AG10803 (cell line): ENCODE measurements around the gene CENPT.

Source experiments
- DNase-seq: peaks from one replicate; pipeline ENCODE4 v3.0.0; 2010; ENCODE audit warnings: low read depth
- H3K4me3 ChIP-seq: 2 replicates; pipeline ENCODE4 v1.5.1; 2011; ENCODE audit warnings: mild to moderate bottlenecking, low read length, control low read depth
- TF ChIP-seq, protein P1 (sequence below): conservative IDR thresholded peaks from 2 replicates; pipeline ENCODE4 v1.5.1; 2011; ENCODE audit warnings: mild to moderate bottlenecking, low read length, control low read depth, inconsistent platforms

CENPT gene

DNA sequence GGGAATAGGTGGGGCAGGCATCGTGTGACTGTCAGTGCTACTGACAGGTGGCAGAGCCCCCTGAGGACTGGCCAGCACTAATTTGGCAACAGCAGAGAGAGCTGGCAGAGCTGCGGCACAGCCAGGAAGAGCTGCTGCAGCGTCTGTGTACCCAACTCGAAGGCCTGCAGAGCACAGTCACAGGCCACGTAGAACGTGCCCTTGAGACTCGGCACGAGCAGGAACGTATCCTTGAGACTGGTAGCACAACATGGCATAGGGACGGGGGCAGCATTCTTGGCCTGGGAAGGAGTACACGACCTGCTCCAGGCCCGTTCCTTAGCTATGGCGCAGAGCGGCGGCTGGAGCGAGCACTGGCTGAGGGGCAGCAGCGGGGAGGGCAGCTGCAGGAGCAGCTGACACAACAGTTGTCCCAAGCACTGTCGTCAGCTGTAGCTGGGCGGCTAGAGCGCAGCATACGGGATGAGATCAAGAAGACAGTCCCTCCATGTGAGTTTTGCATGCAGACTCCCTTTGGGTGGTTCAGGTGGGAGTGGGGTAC lies 34.2 kb upstream of the CENPT start:
- TF ChIP-seq, protein P1, sequence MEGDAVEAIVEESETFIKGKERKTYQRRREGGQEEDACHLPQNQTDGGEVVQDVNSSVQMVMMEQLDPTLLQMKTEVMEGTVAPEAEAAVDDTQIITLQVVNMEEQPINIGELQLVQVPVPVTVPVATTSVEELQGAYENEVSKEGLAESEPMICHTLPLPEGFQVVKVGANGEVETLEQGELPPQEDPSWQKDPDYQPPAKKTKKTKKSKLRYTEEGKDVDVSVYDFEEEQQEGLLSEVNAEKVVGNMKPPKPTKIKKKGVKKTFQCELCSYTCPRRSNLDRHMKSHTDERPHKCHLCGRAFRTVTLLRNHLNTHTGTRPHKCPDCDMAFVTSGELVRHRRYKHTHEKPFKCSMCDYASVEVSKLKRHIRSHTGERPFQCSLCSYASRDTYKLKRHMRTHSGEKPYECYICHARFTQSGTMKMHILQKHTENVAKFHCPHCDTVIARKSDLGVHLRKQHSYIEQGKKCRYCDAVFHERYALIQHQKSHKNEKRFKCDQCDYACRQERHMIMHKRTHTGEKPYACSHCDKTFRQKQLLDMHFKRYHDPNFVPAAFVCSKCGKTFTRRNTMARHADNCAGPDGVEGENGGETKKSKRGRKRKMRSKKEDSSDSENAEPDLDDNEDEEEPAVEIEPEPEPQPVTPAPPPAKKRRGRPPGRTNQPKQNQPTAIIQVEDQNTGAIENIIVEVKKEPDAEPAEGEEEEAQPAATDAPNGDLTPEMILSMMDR: no peak

DNA sequence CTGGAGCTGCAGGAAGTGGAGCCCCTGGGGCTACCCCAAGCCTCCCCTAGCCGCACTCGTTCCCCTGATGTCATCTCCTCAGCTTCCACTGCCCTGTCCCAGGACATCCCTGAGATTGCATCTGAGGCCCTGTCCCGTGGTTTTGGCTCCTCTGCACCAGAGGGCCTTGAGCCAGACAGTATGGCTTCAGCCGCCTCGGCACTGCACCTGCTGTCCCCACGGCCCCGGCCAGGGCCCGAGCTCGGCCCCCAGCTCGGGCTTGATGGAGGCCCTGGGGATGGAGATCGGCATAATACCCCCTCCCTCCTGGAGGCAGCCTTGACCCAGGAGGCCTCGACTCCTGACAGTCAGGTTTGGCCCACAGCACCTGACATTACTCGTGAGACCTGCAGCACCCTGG lies 33.1 kb upstream of the CENPT start:
- no peak for DNase-seq
- TF ChIP-seq, protein P1: no peak
- no peak overlapping the region for H3K4me3 ChIP-seq

More for the DNA sequence above, 34.2 kb upstream of the CENPT start:
- no peak overlapping the region for H3K4me3 ChIP-seq
- no peak for DNase-seq

- TF ChIP-seq, protein P1: no peak
- no peak overlapping the region for H3K4me3 ChIP-seq
- DNase-seq: no peak
Observed at GRCh38 chr16:67879936-67880335, 32.4 kb upstream of the CENPT start.

DNA sequence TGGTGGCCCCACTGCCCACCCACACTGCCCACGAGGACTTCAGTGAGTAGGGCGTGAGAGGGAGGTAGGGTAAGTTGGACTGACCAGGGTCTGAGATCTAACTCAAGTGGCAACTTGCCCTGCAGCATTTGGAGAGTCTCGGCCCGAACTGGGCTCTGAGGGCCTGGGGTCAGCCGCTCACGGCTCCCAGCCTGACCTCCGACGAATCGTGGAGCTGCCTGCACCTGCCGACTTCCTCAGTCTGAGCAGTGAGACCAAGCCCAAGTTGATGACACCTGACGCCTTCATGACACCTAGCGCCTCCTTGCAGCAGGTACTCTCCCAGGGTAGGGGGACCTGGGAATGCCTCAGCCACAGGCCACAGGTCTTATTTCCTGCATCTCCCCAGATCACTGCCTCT lies 32.0 kb upstream of the CENPT start:
- TF ChIP-seq, protein P1: no peak
- no peak for DNase-seq
- H3K4me3 ChIP-seq: no peak overlapping the region

DNA sequence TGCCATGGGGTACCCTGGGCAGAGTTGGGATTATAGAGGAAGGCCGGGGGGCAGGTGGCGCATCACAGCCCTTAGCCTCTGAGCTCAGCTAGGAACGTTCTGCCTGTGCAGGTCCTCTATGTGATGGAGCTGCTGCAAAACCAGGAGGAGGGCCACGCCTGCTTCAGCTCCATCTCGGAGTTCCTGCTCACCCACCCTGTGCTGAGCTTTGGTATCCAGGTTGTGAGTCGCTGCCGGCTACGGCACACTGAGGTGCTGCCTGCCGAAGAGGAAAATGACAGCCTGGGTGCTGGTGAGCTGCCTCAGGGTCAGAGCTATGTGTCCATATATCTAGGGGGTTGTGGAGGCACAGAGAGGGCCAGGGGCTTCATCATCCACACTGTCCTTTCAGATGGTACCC lies 31.4 kb upstream of the CENPT start:
- DNase-seq: no peak
- no peak overlapping the region for H3K4me3 ChIP-seq
- TF ChIP-seq, protein P1: no peak

GRCh38 chr16:67878232-67878631 lies 30.7 kb upstream of the CENPT start:
- no peak overlapping the region for H3K4me3 ChIP-seq
- DNase-seq: no peak
- TF ChIP-seq, protein P1: no peak

DNA sequence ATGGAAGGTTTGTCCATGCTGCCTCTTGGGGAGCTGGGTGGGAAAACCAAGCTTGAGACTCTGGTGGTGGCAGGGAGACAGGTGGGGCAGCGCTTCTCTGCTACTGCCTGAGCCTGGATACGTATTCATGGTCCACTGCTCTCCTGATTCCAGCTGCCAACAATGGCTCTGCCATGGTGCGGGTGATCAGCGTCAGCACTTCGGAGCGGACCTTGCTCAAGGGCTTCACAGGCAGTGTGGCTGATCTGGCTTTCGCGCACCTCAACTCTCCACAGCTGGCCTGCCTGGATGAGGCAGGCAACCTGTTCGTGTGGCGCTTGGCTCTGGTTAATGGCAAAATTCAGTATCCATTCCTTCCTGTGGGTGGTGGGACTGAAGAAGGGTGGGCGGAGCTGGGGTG lies 29.6 kb upstream of the CENPT start:
- TF ChIP-seq, protein P1: no peak
- DNase-seq: no peak
- H3K4me3 ChIP-seq: no peak overlapping the region
